Suppressor macrophage (primary cell): ENCODE results near the gene DCAF8L1.
"Not testable (repeated sequence)": the region's sequence is repeated elsewhere in the genome, so short reads cannot be mapped to it uniquely, and the experiment has no call there.

ENCODE experiments used
- DNase-seq, 4 experiments: peaks; one replicate each; pipeline ENCODE4 v3.0.0-alpha.2; 2020 to 2022
- total RNA-seq, 17 experiments: gene quantifications; one replicate each; lab custom pipeline; 2026; ENCODE audit warnings: mixed read lengths in 6 of 17, inconsistent platforms in 3 of 17; lab: John Stamatoyannopoulos, UW

Gene DCAF8L1
- 0 to 1.1 (median 0) reads per million in 17 experiments for total RNA-seq

DNA sequence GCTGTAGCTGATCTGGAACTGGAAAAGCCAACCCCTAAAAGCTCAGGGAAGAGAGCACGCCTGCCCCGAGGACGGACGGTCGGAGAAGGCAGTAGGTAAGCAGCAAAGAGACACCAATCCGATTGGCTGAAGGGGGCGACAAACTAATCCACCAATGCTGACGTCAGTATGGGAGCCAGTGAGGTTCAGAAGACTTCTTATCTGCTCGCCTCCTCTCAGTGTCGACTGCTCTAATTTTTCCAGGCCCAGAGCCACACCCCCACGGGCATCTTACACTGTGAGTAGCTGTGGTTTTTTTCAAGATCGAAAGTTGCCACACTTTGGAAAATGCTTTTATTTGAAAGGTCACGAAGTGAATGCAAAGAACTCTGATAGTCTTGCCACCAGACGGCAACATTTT, at the start of gene DCAF8L1:
Gene DCAF8L1 (minus strand): TSS at position 101 of the 400 bp plus-strand sequence. CDS start 115 bp downstream, outside the sequence.
- no peak for DNase-seq

DNA sequence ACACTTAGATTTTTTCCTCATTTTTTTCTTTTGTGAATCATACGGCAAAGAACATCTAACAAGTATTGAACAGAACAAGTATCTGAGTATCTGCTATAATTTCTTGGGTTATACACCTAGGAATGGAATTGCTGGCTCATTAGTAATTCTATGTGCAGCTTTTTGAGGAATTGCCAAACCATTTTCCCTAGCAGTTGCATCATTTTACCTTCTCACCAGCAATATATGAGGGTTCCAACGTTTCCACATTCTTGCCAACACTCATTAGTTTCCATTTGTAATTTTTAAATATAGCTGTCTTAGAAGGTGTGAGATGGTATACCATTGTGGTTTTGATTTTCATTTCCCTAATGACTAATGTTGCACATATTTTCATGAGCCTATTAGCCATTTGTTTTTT, 41.1 kb upstream of the DCAF8L1 start:
- DNase-seq: no peak

DNA sequence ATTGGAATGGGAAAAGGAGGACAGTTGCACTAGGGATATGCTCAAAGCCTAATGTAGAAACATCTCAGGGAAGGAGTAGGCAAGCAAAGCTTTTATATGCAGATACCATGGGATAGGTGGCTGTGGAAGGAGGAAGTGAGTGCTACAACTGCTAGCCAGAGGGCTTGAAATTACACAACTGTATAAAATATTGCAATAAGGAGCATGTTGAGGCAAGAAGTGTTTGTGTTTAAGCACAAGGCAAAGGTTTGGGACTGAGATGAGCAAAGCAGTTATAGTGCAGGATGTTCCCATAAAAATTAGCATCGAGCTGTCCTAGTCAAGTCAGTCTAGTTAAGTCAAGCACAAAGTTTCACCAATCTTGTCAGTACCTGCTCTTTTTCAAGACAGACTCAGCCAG, 35.6 kb upstream of the DCAF8L1 start:
- DNase-seq: peak in 2 of 4 experiments; percentile 1 to 10

DNA sequence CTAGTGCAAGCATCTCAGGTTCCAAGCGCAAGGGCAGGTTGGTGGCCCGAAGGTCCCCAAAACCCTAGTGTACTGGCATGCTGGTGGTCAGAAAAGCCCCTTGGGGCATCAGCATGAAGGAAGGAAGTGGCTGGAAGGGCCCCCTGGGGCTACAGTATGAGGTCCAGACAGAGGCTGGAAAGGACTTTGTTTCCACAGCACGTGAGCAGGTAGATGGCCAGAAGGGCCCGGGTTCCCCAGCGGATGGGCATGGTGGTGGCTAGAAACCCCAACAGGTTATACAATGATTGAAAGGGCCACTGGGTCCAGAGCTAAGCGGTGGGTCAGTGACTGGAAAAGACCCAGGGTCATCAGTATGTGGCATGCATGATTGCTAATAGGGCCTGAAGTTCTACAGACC, 34.7 kb upstream of the DCAF8L1 start:
- DNase-seq: no peak

DNA sequence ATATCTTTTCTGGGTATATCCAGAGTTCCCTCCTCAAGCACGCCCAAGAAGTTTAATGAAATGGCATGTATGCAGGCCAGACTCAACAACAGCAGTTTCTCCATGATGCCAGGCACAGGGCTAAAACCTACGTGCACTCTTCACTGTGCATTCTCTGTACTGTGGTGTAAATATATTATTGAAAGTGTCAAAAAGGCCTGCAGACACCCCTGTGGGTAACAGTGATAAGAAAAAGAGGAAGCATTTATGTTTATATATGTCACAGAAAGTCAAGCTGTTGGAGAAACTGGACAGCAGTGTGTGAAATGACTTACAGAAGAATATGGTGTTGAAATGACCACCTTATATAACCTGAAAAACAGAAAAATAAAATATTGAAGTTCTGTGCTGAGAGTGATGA, 29.6 kb upstream of the DCAF8L1 start:
- DNase-seq: no peak

DNA sequence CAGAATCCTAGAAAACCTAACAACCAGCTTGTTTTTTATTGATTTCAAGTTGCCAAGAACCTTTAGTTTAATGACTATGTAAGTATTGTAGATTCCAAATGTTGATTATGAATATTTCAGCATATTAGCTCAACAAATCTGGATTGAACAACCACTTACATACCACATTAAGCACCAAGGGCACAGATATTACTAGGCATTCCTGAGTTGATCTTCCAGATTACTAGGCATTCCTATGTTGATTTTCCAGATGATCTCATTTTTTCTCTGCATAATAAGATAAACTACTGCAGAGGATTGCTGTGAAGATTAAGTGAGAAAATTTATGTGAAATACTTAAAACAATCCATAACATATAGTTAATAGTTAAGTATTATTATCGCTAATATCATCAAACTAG, 17.4 kb upstream of the DCAF8L1 start:
- no peak for DNase-seq

DNA sequence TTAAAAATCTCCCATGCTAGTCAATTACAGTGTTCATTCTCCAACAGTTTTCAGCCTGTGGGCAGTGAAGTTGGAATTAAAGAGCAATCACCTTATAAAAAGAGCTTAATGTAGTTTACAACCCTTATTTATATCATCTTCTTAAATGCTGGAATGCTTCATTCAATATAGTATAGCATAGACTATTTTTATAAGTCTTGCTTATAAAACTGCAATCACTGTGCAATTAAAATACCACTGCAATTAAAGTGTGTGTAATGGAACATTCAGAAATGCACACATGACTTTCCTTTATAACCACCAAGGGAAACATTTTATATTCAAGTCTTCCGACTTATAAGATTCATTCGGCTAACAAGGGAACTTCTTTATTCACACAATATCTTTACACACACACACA, 16.4 kb upstream of the DCAF8L1 start:
- DNase-seq: no peak

DNA sequence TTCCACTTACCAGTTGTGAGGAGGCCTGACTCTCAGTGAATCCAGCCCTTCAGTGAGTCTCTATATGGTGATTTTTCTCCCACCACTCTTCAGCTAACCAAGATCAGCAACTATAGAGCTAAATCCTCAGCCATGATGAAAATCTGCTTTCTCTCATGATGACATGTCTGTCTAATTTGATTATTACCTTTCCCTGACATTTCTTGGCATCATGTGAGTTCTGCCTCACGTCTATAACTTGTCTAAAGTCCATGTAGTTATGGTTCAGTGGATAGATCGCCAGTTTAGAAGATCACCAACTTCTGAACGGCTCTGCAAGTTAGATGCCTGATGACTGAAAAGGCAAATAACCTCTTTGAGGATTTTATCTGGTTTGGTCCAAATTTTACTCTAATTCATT, 14.9 kb upstream of the DCAF8L1 start:
- no peak for DNase-seq

DNA sequence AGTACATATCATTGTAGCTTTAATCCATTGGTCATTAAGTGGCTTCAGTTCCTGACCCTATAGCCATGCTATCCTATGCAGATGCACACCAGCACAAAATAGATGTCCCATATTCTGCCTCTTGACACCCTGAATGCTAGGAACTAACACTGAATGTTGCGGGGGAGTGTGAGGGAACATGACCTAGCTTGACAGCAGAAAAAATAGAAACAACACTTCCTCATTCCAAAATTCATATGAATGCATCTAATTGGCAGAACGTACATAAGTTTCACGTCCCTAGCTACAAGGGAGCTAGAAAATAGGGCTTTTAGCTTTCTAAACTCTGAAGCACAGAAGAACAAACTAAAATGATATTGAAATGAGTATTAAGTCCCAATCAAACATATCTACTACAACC, 14.4 kb upstream of the DCAF8L1 start:
- DNase-seq: peak in 1 of 4 experiments; percentile 0

DNA sequence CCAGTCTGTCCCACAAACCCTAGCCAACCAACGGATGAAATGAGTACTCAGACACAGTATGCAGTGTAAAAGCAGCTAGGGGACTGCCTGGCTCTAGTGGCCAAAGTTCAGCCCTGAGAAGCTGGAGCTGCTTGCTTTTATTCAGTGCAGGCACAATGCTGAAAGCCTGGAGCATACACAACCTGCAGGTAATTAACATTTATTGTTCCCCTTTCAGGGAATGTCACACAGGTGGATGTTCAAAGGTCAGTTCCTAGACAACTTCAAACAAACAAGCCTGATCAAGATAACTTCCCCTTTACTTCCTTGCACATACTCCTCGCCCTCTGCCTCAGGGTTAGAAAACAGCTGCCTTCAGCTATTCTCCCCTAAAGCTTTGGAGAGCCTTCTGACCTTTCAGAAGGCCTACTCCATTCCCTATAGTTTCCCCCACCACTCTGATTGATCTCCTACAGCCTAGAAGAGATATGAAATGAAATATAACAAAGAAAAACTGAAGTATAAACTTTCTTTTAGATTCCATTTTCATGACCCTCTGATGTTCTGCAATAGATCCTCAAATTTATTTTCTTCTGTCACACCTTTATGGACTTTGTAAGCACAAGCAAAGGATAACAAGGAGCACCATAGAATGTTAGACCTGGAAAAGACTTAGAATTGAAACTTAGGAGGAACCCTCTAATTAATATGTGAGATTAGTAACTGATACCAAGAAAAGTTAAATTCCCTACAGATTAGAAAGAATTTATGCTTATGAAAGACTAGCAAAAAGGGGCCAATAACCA, 6.8 kb upstream of the DCAF8L1 start:
- no peak for DNase-seq

DNA sequence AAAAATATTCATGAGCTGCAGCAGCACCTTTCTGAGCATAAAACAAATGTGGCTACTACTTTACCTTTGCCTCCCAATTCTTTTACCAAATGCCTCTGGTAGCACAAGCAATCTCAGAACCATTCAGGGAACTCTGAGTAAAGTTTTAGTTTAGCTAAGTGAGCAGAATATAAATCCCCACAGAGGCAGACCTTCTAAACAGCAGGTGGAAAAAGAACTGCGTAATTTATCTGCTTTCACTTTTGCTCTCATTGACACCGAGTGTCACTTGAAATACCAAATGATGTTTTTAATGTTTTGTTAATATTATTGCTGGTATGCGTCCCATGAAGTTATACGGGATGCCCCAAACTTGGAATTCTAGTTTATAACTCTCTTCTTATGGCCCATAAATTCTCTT, 4.3 kb downstream of the DCAF8L1 start:
- not testable (repeated sequence) for DNase-seq

DNA sequence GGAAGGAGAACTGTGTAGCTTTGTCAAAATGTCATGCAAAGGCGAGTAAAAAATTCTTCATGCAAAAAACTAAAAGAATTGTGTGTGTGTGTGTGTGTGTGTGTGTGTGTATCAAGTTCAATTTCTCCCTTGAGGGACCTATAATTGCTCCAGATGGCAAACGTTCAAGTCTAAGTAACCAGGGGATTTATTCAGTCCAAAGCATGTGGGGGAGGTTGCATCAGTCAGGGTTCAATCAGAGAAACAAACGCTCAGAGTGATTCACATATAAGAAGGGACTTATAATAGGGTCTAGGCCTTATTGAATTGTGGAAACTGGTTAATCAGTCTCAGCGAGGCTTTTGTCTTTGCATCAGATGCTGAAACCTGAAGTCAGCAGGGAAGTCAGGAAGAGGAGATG, 5.0 kb downstream of the DCAF8L1 start:
- DNase-seq: no peak

DNA sequence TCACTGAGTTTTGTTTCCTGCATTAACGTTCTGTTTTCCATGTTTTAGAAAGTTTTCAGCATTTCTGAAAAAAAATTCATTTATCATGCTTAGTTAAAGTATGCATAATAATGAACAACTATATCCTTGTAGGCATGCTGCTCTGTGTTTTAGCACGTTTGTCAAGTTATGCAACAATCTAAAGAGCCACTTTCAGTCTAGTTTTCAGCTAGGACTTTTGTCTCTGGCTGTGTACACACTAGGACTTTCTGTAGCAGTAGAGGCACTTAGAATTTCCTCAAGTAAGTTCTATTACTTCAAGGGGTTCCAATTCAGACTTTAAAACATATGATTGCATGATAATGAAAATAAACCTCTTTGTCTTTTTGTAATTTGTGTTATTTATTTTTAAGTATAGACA, 12.4 kb downstream of the DCAF8L1 start:
- no peak for DNase-seq

DNA sequence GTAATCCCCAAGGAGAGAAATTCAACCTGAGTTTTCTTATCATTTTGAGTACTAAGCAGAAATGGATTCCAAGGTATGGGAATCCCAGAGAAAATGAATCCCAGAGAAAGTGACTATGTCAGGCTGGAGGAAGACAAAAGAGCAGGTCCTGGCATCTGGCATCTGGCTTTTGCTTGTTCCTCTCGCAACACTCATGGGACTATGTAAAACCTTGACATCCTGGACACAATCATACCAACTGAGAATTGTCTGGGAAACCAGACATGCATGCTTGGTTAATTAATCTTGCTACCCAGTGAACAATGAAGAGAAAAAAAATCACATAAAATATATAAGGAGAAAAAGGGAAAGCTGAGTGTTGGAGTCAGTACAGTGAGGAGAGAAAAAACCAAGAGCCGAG, 12.9 kb downstream of the DCAF8L1 start:
- DNase-seq: no peak

DNA sequence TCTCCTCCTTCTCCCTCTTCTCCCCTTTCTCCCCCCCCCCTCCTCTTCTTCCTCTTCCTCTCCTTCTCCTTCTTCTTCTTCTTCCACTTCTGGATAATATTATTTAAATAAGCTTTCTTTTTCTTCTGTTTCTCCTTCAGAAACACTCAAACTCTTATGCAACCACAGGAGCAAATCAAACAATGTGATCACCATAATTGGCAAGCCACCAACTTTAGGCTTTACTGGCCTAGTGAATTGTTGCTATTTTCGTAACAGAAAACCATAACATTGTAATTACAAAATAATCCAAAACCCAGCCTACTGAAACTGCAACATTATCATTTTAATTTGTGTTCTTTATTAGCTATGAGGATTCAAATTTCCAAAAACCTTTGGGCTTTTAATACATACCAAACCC, 14.3 kb downstream of the DCAF8L1 start:
- DNase-seq: peak in 1 of 4 experiments; percentile 0

DNA sequence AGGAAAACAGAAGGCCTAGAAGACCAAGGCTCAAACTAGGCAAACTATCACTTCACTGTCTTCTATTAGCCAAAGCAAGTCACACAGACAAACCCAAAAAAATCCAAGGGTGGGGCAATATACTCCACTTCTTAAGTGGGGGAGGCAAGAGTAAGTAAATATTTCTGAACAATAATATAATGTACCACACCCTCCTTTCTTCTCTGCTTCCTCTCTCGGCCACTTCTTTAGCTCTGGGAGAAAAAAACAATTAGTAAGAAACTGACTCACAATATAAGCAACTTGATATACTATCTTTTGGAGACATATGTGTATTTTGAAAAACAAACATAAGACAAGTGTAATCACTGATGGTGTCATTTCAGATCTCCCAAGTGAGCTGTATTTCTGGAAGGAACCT, 14.8 kb downstream of the DCAF8L1 start:
- no peak for DNase-seq

DNA sequence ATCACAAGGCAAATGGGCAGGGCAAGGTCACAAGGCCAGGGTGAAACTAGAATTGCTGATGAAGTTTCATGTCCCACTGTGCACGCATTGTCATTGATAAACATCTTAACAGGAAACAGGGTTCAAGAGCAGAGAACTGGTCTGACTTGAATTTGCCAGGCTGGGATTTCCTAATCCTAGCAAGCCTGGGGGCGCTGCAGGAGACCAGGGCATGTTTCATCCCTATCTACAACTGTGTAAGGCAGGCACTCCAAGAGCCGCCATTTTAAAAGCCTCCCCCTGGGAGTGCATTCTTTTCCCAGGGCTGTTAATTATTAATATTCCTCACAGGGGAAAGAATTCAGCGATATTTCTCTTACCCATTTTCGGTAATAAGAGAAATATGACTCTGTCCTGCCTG, 15.9 kb downstream of the DCAF8L1 start:
- DNase-seq: not testable (repeated sequence)

DNA sequence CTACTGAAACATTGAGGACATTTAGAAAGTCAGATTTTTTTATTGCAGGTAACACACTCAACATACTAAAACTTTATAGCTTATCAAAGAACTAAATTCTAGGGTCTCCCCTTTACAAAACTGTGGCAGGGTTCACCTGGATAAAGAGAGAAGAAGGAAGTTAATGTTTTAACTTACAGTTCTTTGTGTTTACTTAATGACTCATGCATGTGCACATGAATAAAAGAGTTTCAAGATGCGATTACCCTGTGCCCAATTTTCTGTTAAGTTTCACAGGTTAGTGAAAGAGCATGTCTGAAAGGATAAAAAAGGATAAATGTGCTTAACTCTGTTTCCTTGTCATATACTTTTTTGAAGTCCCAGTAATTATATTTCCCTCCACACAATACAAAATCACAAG, 16.8 kb downstream of the DCAF8L1 start:
- no peak for DNase-seq

DNA sequence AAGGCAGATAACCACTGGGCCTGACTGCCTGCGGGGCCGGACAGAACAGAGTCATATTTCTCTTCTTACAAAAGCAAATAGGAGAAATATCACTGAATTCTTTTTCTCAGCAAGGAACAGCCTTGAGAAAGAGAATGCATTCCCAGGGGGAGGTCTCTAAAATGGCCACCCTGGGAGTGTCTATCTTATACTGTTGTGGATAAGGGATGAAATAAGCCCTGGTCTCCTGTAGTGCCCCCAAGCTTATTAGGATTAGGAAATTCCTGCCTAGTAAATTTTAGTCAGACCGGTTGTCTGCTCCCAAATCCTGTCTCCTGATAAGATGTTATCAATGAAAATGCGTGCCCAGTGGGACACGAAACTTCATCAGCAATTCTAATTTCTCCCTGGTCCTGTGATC, 20.8 kb downstream of the DCAF8L1 start:
- DNase-seq: not testable (repeated sequence)

DNA sequence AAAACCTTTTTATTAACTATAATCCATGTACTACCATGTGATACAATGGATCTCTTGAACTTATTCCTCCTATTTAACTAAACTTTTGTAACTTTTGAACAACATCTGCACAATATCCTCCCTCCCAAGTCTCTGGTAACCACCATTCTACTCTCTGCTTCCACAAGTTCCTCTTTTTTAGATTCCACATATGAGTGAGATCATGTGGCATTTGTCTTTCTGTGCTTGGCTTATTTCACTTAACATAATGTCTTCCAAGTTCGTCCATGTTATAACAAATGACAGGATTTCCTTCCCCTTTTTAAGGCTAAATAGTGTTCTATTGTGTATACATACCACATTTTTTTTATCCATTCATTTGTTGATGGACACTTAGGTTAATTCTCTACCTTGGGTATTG, 28.1 kb downstream of the DCAF8L1 start:
- peak in 3 of 4 experiments; percentile 3 to 57 (median 31) for DNase-seq

DNA sequence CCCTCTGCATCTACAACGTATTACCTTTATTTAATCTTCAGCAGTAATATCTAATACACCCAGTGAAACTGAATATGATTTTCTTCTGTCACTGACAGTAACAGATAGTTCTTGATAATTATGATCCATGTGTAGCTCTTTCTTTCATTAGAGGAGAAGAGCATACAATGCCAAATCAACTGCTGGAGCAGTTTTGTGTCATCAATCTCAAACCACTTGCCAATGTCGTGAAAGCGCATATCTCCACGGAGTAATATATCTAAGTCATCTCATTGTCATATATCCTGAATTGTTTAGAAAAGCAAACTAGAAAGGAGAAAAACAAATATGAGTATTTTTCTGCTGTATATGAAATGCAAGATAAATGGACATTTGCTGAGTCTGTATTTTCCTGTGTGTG, 47.9 kb downstream of the DCAF8L1 start:
- DNase-seq: no peak
